GM19240 (cell line): ENCODE measurements around the gene CDY2B.
"Not testable (repeated sequence)": the region's sequence is repeated elsewhere in the genome, so short reads cannot be mapped to it uniquely, and the experiment has no call there.

Experiments
- DNase-seq: peaks from one replicate; pipeline ENCODE4 v3.0.0; 2011; ENCODE audit warnings: low spot score; ENCODE audit not compliant: insufficient read length

Gene CDY2B, protein sequence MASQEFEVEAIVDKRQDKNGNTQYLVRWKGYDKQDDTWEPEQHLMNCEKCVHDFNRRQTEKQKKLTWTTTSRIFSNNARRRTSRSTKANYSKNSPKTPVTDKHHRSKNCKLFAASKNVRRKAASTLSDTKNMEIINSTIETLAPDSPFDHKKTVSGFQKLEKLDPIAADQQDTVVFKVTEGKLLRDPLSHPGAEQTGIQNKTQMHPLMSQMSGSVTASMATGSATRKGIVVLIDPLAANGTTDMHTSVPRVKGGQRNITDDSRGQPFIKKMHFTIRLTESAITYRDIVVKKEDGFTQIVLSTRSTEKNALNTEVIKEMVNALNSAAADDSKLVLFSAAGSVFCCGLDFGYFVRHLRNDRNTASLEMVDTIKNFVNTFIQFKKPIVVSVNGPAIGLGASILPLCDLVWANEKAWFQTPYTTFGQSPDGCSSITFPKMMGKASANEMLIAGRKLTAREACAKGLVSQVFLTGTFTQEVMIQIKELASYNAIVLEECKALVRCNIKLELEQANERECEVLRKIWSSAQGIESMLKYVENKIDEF

DNA sequence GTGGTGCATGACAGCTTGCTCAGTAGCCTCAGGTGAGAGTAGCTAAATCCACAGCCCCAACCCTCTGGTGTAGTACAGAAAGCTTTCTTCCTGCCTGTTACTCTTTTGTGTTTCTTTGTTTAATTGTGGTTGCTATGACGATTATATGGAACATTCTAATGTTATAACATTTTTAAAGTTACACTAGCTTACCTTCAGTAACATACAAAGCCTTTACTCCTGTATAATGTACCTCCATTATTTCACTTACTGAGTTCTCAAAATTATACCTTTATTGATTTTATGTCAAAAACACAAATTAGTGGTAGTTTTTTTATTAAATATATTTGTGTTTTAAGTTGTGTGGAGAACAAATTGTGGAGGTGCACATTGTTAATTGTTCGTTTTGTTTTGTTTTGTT is at the start of gene CDY2B:
Gene CDY2B, minus strand, starts transcription at position 101 of the 400 bp plus-strand sequence. CDS start 328 bp downstream, outside the sequence.
- DNase-seq: not testable (repeated sequence)

DNA sequence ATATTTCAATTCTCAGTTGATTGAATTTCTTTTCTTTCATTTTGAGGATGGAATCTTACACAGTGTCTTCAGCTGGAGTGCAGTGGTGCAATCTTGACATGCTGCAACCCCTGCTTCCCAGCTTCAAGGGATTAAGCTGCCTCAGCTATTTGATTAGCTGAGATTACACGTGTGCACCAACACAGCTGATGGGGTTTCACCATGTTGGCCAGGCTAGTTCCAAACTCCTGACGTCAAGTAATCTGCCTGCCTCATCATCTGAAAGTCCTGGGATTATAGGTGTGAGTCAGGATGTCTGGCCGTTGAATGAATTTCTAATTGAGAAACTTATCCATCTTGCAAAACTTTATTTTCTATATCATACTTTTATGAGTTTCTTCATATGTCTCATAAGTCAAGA is 28.0 kb upstream of the CDY2B start:
- DNase-seq: not testable (repeated sequence)

DNA sequence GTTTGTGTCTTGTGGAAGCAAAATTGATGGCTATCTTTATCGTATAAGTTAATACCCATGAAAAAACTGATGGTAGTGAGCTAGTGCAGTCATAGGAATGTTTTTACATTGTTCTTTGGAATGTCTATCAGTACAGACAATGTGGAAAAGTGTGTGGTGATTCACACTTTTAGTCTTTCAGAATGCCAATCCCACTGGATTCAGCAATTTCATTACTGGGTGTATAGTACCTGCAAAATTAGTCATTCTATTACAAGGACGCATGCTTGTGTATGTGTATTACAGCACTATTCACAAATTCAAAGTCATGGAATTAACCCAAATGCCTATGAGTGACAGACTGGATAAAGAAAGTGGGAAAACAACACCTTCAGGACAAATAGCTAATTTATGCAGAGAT is 27.3 kb upstream of the CDY2B start:
- DNase-seq: not testable (repeated sequence)

DNA sequence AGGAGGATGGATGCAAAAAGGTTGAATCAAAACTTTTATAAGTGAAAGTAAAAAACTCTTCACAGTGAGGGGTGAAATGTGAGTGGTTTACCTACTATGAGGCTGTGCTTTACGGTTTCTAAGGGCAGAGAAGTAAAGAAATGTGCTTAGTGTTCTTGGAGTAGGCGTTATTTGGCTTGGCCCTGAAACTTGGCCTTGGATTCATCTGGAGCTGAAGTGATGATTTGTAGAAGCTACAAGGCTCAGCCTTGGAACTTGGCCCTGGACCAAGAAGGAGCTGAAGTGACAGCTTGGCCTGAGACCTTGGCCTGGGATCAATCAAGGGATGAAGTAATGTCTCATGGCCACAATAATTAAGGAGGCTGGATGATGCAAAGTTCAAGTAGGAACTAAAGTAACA is 1.7 kb upstream of the CDY2B start:
- DNase-seq: not testable (repeated sequence)

DNA sequence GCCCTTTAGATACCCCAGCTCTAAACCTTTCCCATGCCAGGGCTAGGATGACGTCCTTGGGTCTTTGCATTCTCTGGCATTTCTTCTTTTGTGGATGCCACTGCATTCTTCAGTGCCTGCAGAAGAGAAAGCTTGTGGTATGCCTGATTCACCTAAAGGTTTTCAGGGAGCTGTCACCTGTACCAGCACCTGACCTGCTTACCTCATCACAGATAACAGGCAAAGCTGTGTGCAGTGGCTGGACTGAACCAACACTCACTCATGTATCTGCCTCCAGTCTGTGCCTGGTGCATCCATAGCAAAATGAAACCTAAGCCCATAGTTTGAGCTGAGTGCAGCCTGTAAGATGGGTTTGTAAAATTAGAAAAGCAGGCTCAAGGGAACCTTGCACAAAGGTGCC is 3.3 kb downstream of the CDY2B start:
- not testable (repeated sequence) for DNase-seq

DNA sequence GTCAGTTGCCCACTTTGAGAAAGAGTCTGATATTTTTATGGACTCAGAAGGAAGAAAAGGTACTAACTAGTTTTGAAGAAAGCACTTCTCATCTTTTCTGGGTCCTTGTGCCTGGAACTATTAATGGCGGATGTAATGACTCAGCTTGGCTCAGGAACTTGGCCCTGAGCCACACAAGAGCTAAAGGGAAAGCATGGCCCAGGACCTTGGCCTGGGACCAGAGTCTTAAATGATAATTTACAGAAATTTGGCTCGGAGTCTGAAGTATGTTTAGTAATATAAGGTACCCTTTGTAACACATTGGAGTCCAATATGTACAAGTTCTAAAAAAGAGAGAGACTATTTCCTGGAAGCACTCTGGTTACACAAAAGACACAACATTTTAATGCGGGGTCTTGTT is 4.6 kb downstream of the CDY2B start:
- DNase-seq: not testable (repeated sequence)

DNA sequence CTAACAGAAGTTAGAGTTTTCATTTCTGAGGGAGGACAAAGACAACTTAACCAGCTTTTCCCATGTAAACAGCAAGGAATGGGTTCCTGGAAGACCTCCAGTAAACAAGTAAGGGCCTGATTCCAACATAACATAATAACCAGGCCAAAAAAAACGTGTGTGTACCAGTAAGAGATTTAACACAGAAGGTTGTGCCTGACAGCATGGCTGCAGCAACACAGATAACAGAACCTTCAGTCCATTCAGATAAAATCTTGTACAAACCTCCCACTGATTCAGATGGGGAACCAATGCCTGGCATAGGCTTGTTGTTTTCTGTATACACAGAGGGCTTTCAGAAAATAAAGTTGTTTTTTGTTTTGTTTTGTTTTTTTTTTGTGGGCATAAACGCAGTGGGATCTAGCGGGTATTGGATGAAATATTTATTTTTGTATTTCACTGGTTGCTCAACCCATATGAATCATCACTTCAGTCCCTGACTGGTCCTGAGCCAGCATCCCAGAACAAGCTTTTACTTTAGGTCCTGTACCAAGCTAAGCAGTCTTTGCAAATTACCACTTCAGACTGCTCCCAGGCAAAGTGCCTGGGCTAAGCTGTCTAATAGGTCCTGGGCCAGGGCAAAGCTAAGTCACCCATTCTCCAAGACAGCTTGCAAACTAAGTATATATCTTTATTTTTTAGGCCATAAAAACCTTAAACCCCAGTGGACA is 8.7 kb downstream of the CDY2B start:
- not testable (repeated sequence) for DNase-seq

DNA sequence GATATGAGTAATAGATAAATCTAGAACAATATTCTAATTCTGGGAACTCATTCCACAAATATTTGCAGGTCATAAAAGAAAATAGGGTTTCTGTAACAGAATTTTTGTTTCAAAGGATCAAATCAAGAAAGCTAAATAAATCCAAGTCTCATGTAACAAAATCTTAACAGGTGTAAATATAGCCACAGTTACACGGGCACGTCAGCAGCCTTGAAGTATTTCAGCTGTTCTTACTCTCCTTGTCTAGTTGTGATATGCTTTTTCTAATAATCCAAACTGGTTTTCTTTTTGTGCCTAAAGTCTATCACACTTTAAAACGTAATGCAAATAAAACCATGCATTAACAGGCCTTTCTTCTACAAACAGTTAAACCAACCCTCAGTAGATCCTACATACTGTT is 9.3 kb downstream of the CDY2B start:
- not testable (repeated sequence) for DNase-seq

DNA sequence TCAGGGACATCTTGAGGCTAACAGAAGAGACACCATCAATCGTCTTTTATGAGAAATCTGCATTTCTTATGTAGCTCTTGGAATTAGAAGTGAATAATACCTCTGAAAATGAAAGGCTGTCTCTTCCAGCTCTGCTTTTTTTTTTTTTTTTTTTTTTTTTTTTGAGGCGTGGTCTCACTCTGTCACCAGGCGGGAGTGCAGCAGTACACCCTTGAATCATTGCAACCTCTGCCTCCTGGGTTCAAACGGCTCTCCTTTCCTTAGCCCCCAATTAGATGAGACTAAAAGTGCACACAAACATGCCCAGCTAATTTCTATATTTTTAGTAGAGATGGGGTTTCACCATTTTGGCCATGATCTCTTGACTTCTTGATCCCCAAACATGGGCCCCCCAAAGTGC is 12.2 kb downstream of the CDY2B start:
- DNase-seq: not testable (repeated sequence)

DNA sequence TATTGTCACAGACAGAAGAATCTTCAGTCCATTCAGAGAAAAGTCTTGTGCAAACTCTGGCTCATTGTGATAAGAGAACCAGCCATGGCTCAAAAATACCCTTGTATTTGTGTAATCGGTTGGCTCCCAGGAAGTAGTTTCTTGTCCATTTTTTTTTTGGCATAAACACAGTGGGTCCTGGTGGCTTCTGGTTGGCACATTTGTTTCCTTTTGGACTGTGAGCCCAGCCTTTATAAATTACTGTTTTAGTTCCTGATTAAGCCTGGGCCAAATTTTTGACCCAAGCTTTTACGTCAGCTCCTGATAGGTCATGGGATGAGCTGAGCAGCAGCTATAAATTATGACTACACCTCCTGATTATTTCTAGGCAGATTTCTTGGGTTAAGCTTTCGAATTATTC is 19.4 kb downstream of the CDY2B start:
- DNase-seq: not testable (repeated sequence)

DNA sequence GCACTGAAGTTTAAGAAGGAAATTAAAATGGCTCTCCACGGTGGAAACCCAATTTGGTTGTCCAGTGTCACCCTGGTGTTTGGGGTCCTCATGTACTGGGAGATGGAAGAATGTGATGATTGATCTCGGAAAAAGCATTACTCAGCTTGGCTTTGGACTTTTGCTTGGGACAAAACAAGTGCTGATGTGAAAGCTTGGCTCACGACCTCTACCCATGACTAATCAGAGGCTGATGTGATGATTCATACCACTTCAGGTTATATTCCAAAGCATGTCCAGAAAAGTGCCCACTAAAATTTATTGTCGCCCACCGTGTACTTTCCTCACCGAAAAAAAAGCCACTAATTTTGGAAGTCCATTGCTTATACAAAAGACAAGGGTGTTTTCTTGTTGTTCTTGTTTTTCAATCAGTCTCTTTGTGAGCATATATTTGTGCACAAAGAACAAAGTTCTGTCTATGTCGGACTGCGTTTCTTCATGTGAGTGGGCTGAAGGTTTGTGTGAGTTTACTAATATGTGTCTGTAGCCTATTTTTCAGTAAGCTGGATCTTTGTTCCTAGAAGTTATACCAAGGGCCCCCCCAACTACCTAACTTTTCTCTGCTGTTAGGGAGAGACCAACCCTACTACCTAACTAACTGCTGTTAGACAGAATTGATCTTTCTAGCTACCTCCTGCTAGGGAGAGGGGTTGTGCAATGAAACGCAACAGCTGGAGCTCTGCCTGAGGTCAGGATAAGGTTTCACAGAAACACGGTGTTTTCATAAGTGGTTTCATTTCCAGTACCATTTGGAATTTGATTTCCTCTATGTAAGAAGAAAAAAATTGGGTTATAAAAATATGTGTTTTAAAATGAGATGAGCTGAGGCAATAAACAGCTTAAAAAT is 22.8 kb downstream of the CDY2B start:
- DNase-seq: not testable (repeated sequence)

DNA sequence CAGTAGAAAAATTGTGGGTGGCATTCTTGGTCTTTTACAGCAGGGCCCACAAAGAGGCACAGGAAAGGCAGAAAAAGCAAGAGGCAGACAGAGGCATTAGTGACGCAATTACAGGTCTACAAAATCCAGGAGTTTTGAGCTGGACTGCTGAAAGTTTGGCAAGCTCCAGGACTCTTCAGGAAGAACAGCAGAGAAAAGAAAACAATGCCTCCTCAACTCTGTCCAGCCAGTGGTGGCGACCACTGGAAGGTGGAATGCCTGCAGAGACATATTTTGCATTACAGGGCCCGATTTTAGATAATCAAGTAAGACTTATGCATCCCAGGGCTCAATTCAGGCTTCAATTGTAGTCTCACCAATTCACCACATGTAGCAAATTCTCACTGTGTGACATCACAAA is 23.5 kb downstream of the CDY2B start:
- DNase-seq: not testable (repeated sequence)

DNA sequence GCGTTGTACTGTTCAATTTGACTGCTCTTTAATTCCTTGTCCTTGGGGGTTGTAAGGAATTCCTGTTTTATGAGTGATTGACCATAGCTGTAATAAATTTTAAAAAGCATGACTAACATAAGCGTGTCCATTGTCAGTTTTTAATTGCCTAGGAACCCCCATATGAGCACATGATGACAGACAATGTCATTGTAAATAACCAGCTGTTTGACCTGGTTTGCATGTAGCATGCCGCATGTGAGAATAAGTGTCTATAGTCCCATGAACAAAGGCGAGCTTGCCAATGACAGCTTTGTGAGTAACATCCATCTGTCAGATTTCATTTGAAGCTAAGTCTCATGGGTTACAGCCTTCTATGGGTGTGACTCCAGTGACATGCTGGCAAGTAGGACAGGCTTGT is 30.9 kb downstream of the CDY2B start:
- DNase-seq: not testable (repeated sequence)

DNA sequence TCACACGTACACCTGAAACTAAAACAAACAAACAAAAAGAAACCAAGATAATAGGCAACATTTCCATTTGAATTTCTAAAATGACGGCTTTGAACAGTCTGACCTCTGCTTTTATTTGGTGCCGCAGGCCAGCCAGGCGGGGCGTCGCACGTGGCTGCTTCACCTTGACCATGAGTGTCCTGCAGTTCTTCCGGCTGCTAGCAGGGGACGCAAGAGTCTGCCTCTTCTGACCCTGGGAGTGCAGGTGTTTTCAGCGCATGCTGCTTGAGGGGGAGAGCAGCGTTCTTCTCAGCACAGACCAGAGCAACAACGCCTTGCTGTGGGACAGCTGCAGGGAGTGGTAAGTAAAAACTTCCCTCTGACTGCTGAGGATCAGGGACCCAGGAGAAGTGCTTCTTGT is 47.9 kb downstream of the CDY2B start:
- not testable (repeated sequence) for DNase-seq
